ENCODE measurements around the gene GRM5.

GRCh38 chr11:88489030-88489429, 576.8 kb downstream of the GRM5 start:
- TF ChIP-seq CTCF (IDR thresholded peaks at IDR 0.05) = no peak
- no peak for TF ChIP-seq POLR2A (IDR thresholded peaks at IDR 0.05)

All from esophagus squamous epithelium (tissue), 4 donors.